ENCODE data around the gene PHACTR1.

The PHACTR1 gene

DNA sequence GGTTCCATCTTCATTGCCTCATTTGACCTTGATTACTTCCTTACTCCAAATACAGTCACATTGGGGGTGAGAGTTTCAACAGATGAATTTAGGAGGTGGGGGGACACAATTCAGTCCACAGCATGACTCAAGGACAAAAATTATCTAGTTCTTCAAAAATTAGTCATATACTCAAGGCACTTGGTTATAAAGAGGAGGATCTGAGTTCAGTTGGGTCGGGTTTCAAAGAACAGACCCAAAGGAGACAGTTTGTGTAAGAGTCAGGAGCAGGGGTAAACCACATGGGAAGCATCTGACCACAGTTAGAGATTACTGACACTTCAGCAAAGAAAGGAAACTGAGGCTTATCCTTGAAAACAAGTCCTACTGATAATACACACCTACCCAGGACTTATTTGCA lies 473.8 kb downstream of the PHACTR1 start:
- no peak for DNase-seq (ENCODE audit: extremely low read depth, low read depth)
- TF ChIP-seq, protein P1, sequence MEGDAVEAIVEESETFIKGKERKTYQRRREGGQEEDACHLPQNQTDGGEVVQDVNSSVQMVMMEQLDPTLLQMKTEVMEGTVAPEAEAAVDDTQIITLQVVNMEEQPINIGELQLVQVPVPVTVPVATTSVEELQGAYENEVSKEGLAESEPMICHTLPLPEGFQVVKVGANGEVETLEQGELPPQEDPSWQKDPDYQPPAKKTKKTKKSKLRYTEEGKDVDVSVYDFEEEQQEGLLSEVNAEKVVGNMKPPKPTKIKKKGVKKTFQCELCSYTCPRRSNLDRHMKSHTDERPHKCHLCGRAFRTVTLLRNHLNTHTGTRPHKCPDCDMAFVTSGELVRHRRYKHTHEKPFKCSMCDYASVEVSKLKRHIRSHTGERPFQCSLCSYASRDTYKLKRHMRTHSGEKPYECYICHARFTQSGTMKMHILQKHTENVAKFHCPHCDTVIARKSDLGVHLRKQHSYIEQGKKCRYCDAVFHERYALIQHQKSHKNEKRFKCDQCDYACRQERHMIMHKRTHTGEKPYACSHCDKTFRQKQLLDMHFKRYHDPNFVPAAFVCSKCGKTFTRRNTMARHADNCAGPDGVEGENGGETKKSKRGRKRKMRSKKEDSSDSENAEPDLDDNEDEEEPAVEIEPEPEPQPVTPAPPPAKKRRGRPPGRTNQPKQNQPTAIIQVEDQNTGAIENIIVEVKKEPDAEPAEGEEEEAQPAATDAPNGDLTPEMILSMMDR (IDR thresholded peaks at IDR 0.05; ENCODE audit: low read depth, low read length) = no peak

DNA sequence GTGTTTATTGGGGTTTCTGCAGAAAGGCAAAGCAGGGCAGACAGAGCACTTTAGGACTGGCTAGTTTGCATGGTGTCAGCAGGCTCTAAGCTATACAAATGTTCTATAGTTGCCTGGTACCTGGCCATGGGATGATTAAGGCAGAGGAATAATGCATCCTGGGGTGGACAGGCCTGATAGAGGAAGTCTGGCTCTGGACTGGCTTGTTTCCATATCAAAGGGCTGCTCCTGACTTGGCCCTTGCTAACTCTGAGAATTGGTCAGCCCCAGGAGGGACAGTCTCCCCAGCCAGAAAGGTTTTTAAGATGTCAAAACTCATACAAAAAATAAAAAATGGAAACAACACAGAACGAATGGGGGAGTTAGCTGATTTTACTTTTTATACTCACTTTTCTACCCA lies 474.9 kb downstream of the PHACTR1 start:
- no peak for DNase-seq (ENCODE audit: extremely low read depth, low read depth)
- TF ChIP-seq, protein P1 (IDR thresholded peaks at IDR 0.05; ENCODE audit: low read depth, low read length) = no peak

DNA sequence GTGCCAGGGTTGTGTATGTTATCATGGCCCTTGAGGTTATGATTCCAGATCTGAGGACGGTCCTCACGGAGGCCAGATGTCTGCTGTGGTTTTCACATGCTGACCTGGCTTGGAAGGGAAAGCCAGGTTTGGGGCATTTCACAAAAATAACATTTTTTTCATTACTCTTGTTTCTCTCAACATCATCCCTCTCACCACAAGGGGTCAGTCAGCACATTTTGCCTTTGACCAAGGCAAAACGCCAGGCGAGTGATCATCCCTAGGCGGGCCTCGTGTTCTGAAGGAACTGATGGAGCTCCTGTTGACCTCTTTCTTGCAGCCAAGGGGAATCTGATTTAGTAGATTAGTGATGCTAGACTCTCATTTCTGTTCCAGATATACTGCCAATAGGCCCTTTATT lies 478.3 kb downstream of the PHACTR1 start:
- TF ChIP-seq, protein P1 (IDR thresholded peaks at IDR 0.05; ENCODE audit: low read depth, low read length) = peak; percentile 67
- peak; percentile 39 for DNase-seq (ENCODE audit: extremely low read depth, low read depth)

DNA sequence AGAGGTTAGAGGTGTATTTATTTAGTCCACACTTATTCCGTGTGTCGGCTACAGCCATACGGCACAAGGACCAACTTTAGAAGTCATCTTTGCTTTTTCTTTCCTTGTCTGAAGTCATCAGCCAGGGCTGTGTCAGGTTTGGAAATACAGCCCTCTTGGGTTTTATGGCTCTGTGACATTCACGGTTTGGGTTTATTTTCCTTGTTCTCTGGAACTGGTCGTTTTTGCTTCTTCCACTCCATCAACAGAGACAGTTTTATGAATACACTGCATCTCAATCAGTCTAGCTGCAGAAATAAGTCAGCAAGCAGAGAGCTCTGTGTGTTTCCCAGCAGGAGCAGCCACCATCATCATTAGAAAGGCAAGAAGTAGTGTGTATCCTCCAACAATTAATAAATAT lies 479.2 kb downstream of the PHACTR1 start:
- TF ChIP-seq, protein P1 (IDR thresholded peaks at IDR 0.05; ENCODE audit: low read depth, low read length) = no peak
- DNase-seq (ENCODE audit: extremely low read depth, low read depth) = no peak

DNA sequence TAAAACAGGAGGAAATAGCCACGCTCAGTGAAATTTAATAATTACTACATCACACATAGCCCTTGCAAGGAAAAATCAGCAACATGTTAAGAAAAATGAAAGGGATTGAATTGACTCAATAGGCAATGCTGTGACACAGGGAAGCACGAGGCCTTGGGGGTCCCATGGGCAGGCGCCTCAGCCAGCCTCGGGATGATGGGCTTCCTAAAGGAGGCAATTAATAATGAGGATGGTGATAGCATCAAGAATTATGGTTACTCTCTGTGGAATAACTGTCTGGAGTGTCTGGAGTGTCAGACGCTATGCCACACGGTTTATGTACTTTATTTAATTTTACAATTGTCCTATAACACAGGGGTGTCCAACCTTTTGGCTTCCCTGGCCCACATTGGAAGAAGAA lies 481.6 kb downstream of the PHACTR1 start:
- DNase-seq (ENCODE audit: extremely low read depth, low read depth) = no peak
- TF ChIP-seq, protein P1 (IDR thresholded peaks at IDR 0.05; ENCODE audit: low read depth, low read length) = no peak

DNA sequence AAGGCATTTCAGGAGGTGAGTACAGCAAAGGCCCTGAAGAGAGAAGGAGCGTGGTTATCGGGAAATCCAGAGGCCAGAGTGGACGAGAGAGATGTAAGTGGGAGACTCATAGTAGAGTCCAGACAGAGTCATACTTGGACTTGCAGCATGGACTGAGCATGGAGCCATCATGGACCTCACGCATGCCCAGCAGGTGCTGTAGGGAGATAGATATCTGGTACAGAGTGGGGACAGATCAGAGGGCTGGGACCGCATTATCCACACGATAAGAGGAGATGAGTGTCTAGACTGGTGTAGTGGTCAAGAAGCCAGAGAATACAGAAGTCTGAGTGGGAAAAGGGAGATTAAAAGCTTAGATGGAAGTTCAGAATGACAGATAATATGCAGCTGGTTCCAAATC lies 484.8 kb downstream of the PHACTR1 start:
- TF ChIP-seq, protein P1 (IDR thresholded peaks at IDR 0.05; ENCODE audit: low read depth, low read length) = no peak

DNA sequence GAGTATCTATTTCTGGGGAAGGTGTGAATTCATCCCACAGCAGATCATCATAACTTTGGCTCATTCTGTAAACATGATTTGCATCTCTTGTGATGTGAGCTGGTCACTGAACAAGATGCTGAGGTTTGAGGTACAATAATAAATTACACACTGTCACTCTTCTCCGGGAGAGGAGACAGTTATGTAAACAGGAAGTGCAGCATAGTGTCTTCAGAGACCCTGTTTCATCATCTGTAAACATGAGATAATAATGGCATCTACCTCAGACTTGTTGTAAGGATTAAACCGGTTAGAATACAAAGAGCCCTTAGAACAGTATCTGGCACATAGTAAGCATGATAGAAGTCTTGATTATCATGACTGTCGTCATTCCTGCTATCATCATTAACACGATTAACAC lies 486.6 kb downstream of the PHACTR1 start:
- no peak for DNase-seq (ENCODE audit: extremely low read depth, low read depth)
- TF ChIP-seq, protein P1 (IDR thresholded peaks at IDR 0.05; ENCODE audit: low read depth, low read length) = no peak

More for the DNA sequence above, 484.8 kb downstream of the PHACTR1 start:
- no peak for DNase-seq (ENCODE audit: extremely low read depth, low read depth)
